Astrocyte of the spinal cord (primary cell): ENCODE measurements around the gene TESMIN.
A peak's percentile ranks its signal among the peaks of the same experiment; 100 is the strongest.

Experiments used
- DNase-seq: peaks from one replicate; pipeline ENCODE4 v3.0.0; 2011; ENCODE audit warnings: low read depth, low spot score
- H3K4me3 ChIP-seq: 2 replicates; pipeline ENCODE4 v1.5.1; 2011; ENCODE audit warnings: low read depth, mild to moderate bottlenecking, low read length, moderate library complexity
- in situ Hi-C: cut with HindIII; loops from 2 replicates; pipeline ENCODE4 v1.10.0; 2017; ENCODE audit warnings: low sequenced_read_pairs
- TF ChIP-seq, protein P1 (sequence below): IDR thresholded peaks from 2 replicates; pipeline ENCODE4 v1.5.1; 2012; ENCODE audit warnings: low read depth, mild to moderate bottlenecking, low read length, inconsistent platforms

TESMIN gene

GRCh38 chr11:68661697-68662603 is 89.4 kb downstream of the TESMIN start:
- TF ChIP-seq, protein P1, sequence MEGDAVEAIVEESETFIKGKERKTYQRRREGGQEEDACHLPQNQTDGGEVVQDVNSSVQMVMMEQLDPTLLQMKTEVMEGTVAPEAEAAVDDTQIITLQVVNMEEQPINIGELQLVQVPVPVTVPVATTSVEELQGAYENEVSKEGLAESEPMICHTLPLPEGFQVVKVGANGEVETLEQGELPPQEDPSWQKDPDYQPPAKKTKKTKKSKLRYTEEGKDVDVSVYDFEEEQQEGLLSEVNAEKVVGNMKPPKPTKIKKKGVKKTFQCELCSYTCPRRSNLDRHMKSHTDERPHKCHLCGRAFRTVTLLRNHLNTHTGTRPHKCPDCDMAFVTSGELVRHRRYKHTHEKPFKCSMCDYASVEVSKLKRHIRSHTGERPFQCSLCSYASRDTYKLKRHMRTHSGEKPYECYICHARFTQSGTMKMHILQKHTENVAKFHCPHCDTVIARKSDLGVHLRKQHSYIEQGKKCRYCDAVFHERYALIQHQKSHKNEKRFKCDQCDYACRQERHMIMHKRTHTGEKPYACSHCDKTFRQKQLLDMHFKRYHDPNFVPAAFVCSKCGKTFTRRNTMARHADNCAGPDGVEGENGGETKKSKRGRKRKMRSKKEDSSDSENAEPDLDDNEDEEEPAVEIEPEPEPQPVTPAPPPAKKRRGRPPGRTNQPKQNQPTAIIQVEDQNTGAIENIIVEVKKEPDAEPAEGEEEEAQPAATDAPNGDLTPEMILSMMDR = no peak
- in situ Hi-C loops = no loop called here
- H3K4me3 ChIP-seq = no peak overlapping the region
- DNase-seq = no peak

DNA sequence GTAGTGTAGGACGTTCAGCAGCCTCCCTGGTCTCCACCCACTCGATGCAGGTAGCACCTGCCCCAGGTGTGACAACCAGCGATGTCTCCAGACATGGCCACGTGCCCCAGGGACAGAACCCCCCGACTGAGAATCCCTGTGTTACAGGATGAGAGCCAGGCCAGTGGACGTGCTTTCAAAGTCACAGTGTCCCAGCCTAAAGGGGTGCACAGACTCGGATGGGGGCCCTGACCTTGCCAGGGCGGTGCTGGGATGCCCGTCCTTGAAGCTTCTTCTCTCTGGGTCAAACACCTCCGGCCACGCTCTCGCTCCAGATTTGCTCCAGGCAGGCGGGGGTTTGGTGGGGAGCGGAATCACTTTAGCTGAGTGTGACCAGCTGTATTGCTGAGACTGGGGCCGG is 90.3 kb downstream of the TESMIN start:
- TF ChIP-seq, protein P1 = no peak
- DNase-seq = no peak
- H3K4me3 ChIP-seq = no peak overlapping the region
- in situ Hi-C loops = no loop called here

- TF ChIP-seq, protein P1 = no peak
- in situ Hi-C loops = no loop called here
Observed at GRCh38 chr11:68660066-68660810, 91.1 kb downstream of the TESMIN start.

GRCh38 chr11:68659158-68659921 is 92.0 kb downstream of the TESMIN start:
- peak; percentile 98 for DNase-seq
- TF ChIP-seq, protein P1 = no peak
- no peak overlapping the region for H3K4me3 ChIP-seq

More at GRCh38 chr11:68660066-68660810, 91.1 kb downstream of the TESMIN start:
- H3K4me3 ChIP-seq = no peak overlapping the region
- DNase-seq = no peak

DNA sequence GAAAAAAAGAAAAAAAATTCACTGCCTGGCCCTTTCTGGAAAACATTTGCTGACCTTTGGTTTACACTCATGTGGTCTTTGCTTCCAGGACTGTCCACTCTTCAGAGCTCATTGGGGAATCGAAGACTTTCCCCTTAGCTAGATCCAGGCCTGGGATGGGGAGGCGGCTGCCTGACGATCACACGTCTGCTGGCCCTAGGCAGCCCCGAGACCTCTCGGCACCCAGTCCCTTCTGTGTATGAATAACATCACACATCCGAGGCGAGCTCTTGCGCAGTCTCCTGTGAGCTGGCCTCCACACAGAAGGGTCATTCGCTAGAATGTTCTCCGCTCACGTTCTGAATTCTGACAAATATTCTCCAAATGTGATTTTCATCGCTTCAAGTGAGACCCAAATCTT is 92.7 kb downstream of the TESMIN start:
- TF ChIP-seq, protein P1 = no peak
- H3K4me3 ChIP-seq = no peak overlapping the region
- peak; percentile 52 for DNase-seq
- in situ Hi-C loops = no loop called here

More at GRCh38 chr11:68659158-68659921, 92.0 kb downstream of the TESMIN start:
- in situ Hi-C loops = no loop called here

- DNase-seq = peak; percentile 17
- TF ChIP-seq, protein P1 = no peak
- no peak overlapping the region for H3K4me3 ChIP-seq
- in situ Hi-C loops = no loop called here
Observed at GRCh38 chr11:68658097-68658496, 93.2 kb downstream of the TESMIN start.
